Measurements from ENCODE around the gene TMEM132E.

Gene TMEM132E

DNA sequence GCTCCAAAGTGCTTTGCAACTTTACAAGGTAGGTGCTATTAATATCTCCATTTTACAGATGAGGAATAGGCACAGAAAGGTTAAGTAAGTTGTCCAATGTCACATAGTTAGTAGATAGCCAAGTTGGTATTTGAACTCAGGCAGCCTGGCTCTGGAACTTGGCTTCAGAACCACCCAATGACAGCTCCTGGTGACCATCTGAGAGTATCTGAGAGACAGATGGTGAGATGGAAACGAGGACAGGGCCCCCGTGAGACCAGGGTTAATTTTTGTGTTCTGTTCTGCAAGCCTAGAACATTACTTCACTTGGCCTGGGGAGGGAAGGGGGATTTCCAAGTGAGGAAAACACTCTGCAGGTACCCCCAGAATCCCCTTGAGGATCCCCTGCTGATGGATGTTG lies 9.8 kb upstream of the TMEM132E start:
- 77% methylated on average over 2 of the region's 2 CpGs for WGBS (ENCODE audit: insufficient coverage)
- H3K36me3 ChIP-seq (ENCODE audit: control insufficient read depth in 4 of 4, insufficient read depth in 4 of 4, low read length in 3 of 4) = no peaks in the 10 kb centered on the region
- no peak for DNase-seq
- POLR2A ChIA-PET = no interaction called here
- peaks cover 0 to 82% (median 20%) of the 10 kb centered on the region in 5 experiments for H3K27me3 ChIP-seq (replicated peaks in 2 of 5; ENCODE audit: control insufficient read depth in 4 of 5, insufficient read depth in 5 of 5, low read length in 4 of 5)
- H3K27ac ChIP-seq (ENCODE audit: insufficient read depth in 1 of 2, low read depth in 1 of 2, low read length in 2 of 2, poor library complexity in 1 of 2, severe bottlenecking in 2 of 2) = no peak overlapping the region
- CTCF ChIA-PET = no interaction called here
- H3K9me3 ChIP-seq (ENCODE audit: control extremely low read depth in 1 of 5, control insufficient read depth in 4 of 5, insufficient read depth in 2 of 5, low read depth in 1 of 5, low read length in 4 of 5) = no peaks in the 10 kb centered on the region
- H3K4me3 ChIP-seq (ENCODE audit: control insufficient read depth in 1 of 7, extremely low read depth in 1 of 7, insufficient read depth in 4 of 7, low read depth in 2 of 7, low read length in 6 of 7) = no peak overlapping the region
- no peaks in the 10 kb centered on the region for H3K4me1 ChIP-seq (ENCODE audit: control extremely low read depth in 1 of 4, control insufficient read depth in 4 of 4, insufficient read depth in 4 of 4, low read length in 3 of 4)

DNA sequence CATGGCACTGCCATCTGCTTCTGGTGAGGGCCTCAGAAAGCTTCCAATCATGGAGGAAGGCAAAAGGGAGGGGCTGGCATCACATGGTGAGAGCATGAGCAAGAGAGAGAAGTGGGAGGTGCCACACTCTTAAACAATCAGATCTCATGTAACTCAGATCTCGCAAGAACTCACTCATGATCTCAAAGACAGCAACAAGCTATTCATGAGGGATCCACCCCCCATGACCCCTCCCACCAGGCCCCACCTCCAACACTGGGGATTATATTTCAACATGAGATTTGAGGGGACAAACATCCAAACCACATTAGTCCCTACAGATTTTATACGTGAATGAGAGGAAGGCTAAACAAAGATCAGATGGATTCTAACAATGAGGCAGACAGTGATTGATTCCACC lies 8.9 kb upstream of the TMEM132E start:
- H3K36me3 ChIP-seq (ENCODE audit: control insufficient read depth in 4 of 4, insufficient read depth in 4 of 4, low read length in 3 of 4) = no peaks in the 10 kb centered on the region
- H3K4me1 ChIP-seq (ENCODE audit: control extremely low read depth in 1 of 4, control insufficient read depth in 4 of 4, insufficient read depth in 4 of 4, low read length in 3 of 4) = no peaks in the 10 kb centered on the region
- peaks cover 0 to 82% (median 19%) of the 10 kb centered on the region in 5 experiments for H3K27me3 ChIP-seq (replicated peaks in 2 of 5; ENCODE audit: control insufficient read depth in 4 of 5, insufficient read depth in 5 of 5, low read length in 4 of 5)
- H3K9me3 ChIP-seq (ENCODE audit: control extremely low read depth in 1 of 5, control insufficient read depth in 4 of 5, insufficient read depth in 2 of 5, low read depth in 1 of 5, low read length in 4 of 5) = peaks cover 0 to 4% (median 0%) of the 10 kb centered on the region in 5 experiments
- ChIA-PET POLR2A (no interaction called here), CTCF (no interaction called here)
- H3K27ac ChIP-seq (ENCODE audit: insufficient read depth in 1 of 2, low read depth in 1 of 2, low read length in 2 of 2, poor library complexity in 1 of 2, severe bottlenecking in 2 of 2) = no peak overlapping the region
- DNase-seq = peak in 1 of 3 donors; percentile 6
- 20% methylated on average over 1 of the region's 2 CpGs for WGBS (ENCODE audit: insufficient coverage)
- no peak overlapping the region for H3K4me3 ChIP-seq (ENCODE audit: control insufficient read depth in 1 of 7, extremely low read depth in 1 of 7, insufficient read depth in 4 of 7, low read depth in 2 of 7, low read length in 6 of 7)

DNA sequence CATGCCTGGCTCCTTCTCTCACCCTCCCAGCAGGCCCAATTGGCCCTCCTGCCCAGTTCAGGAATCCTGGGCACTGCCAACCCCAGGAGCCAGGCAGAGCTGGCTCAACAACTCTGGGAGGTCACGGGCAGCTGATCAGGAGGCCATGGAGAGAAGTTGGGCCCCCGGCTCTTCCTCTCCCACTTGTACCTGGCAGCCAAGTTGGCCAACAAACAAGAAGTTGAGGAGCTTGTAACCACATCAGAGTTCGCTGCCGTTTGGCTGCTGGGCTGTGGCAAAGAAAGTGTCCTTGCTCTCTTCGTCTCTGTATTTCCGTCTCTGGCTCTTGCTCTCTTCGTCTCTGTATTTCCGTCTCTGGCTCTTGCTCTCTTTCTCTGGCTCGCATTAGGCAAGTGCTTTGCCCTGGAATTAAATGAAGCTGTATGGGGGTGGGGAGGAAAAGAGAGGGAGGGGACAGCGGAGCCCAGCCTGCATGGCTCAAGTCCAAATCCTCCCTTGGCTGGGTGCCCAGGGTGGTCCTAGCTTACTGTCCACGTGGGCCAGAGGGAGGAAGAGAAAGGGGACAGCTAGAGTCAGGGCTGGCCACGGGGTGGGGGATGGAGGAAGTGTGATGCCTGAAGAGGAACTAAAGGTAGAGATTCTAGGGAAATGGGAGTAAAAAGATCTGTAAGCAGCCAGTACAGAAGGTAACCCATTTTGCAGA lies 7.8 kb upstream of the TMEM132E start:
- CTCF ChIA-PET = interaction anchor here (0.9 kb wide), 1 partner anchor 13 kb away, joined by 3 read pairs; no protein-coding TSS in a partner anchor
- no peaks in the 10 kb centered on the region for H3K36me3 ChIP-seq (ENCODE audit: control insufficient read depth in 4 of 4, insufficient read depth in 4 of 4, low read length in 3 of 4)
- POLR2A ChIA-PET = no interaction called here
- 68% methylated on average over 11 of the region's 12 CpGs for WGBS (ENCODE audit: insufficient coverage)
- peaks cover 0 to 87% (median 22%) of the 10 kb centered on the region in 5 experiments for H3K27me3 ChIP-seq (replicated peaks in 2 of 5; ENCODE audit: control insufficient read depth in 4 of 5, insufficient read depth in 5 of 5, low read length in 4 of 5)
- no peaks in the 10 kb centered on the region for H3K4me1 ChIP-seq (ENCODE audit: control extremely low read depth in 1 of 4, control insufficient read depth in 4 of 4, insufficient read depth in 4 of 4, low read length in 3 of 4)
- no peak overlapping the region for H3K4me3 ChIP-seq (ENCODE audit: control insufficient read depth in 1 of 7, extremely low read depth in 1 of 7, insufficient read depth in 4 of 7, low read depth in 2 of 7, low read length in 6 of 7)
- DNase-seq = no peak
- no peak overlapping the region for H3K27ac ChIP-seq (ENCODE audit: insufficient read depth in 1 of 2, low read depth in 1 of 2, low read length in 2 of 2, poor library complexity in 1 of 2, severe bottlenecking in 2 of 2)
- peaks cover 0 to 4% (median 0%) of the 10 kb centered on the region in 5 experiments for H3K9me3 ChIP-seq (ENCODE audit: control extremely low read depth in 1 of 5, control insufficient read depth in 4 of 5, insufficient read depth in 2 of 5, low read depth in 1 of 5, low read length in 4 of 5)

DNA sequence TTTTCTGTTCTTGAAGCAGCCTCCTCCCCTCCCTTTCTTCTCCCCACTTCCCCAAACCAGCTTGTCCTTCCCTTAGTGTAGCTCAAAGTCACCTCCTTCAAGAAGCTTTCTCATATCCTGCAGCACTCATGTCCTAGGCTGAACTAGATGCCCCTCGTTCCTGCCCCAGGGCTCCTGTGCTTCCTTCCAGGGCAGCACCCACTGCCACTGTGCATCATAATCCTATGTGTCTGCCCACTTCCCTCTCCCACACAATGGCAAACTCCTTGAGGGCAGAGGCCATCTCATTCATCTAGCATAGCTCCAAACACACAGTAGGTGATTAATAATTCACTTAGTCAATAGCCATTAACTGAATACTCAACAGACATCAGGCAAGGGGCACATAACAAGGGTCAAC lies 6.9 kb upstream of the TMEM132E start:
- WGBS (ENCODE audit: insufficient coverage) = 60% methylated on average over 1 of the region's 1 CpG
- Histone ChIP-seq H3K36me3 (ENCODE audit: control insufficient read depth in 4 of 4, insufficient read depth in 4 of 4, low read length in 3 of 4) (no peaks in the 10 kb centered on the region), H3K27ac (ENCODE audit: insufficient read depth in 1 of 2, low read depth in 1 of 2, low read length in 2 of 2, poor library complexity in 1 of 2, severe bottlenecking in 2 of 2) (no peak overlapping the region), H3K27me3 (replicated peaks in 2 of 5; ENCODE audit: control insufficient read depth in 4 of 5, insufficient read depth in 5 of 5, low read length in 4 of 5) (peaks cover 2 to 87% (median 25%) of the 10 kb centered on the region in 5 experiments), H3K4me3 (ENCODE audit: control insufficient read depth in 1 of 7, extremely low read depth in 1 of 7, insufficient read depth in 4 of 7, low read depth in 2 of 7, low read length in 6 of 7) (no peak overlapping the region), H3K4me1 (ENCODE audit: control extremely low read depth in 1 of 4, control insufficient read depth in 4 of 4, insufficient read depth in 4 of 4, low read length in 3 of 4) (no peaks in the 10 kb centered on the region), H3K9me3 (ENCODE audit: control extremely low read depth in 1 of 5, control insufficient read depth in 4 of 5, insufficient read depth in 2 of 5, low read depth in 1 of 5, low read length in 4 of 5) (peaks cover 0 to 4% (median 0%) of the 10 kb centered on the region in 5 experiments)
- CTCF ChIA-PET = interaction anchor here (0.7 to 1.2 kb wide), 3 partner anchors 12 to 30 kb away, joined by 3 read pairs; no protein-coding TSS in a partner anchor
- DNase-seq = no peak
- POLR2A ChIA-PET = no interaction called here

DNA sequence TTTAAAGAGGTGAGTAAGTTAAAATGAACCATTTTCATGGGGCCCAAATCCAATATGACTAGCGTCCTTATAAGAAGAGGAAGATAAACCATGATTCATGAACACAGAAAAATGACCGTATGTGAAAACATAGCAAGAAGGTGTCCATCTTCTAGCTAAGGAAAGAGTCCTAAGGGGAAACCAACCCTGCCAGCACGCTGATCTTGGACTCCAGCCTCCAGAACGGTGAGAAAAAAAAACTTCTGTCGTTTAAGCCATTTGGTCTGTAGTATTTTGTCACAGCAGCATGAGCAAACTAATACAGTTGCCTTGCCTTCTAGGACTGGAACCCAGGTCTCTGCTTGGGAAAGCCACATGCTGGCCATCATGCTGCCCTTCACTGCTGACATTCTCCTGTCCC lies 4.2 kb upstream of the TMEM132E start:
- ChIA-PET CTCF (interaction anchor here (1.2 to 1.4 kb wide), 3 partner anchors 10 to 71 kb away, joined by 3 to 8 read pairs (median 3); no protein-coding TSS in a partner anchor), POLR2A (no interaction called here)
- Histone ChIP-seq H3K9me3 (ENCODE audit: control extremely low read depth in 1 of 5, control insufficient read depth in 4 of 5, insufficient read depth in 2 of 5, low read depth in 1 of 5, low read length in 4 of 5) (peaks cover 0 to 4% (median 0%) of the 10 kb centered on the region in 5 experiments), H3K27me3 (replicated peaks in 2 of 5; ENCODE audit: control insufficient read depth in 4 of 5, insufficient read depth in 5 of 5, low read length in 4 of 5) (peaks cover 4 to 92% (median 36%) of the 10 kb centered on the region in 5 experiments), H3K36me3 (ENCODE audit: control insufficient read depth in 4 of 4, insufficient read depth in 4 of 4, low read length in 3 of 4) (no peaks in the 10 kb centered on the region), H3K4me1 (ENCODE audit: control extremely low read depth in 1 of 4, control insufficient read depth in 4 of 4, insufficient read depth in 4 of 4, low read length in 3 of 4) (peaks cover 0 to 17% (median 10%) of the 10 kb centered on the region in 4 experiments), H3K27ac (ENCODE audit: insufficient read depth in 1 of 2, low read depth in 1 of 2, low read length in 2 of 2, poor library complexity in 1 of 2, severe bottlenecking in 2 of 2) (no peak overlapping the region), H3K4me3 (ENCODE audit: control insufficient read depth in 1 of 7, extremely low read depth in 1 of 7, insufficient read depth in 4 of 7, low read depth in 2 of 7, low read length in 6 of 7) (no peak overlapping the region)
- WGBS (ENCODE audit: insufficient coverage) = 96% methylated on average over 5 of the region's 5 CpGs
- no peak for DNase-seq

DNA sequence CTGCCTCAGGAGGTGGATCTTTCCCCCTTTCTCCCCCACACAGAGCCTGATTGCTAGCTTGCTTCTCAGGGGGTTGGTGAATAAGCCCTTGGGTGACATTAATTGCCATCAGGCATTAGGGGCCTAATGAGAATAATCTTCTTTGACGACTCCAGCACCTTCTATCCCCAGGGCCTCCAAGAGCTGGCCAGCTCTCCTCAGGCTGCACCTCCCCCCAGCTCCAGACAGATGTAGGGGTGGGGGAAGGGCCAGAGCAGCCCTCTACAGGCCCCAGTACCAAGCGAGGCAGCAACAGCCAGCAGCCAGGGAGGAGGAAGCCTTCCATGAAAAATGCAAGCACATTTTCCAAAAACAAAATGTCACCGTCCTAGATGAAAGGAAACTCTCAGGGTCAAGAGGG lies 1.4 kb upstream of the TMEM132E start:
- no peak overlapping the region for H3K27ac ChIP-seq (ENCODE audit: insufficient read depth in 1 of 2, low read depth in 1 of 2, low read length in 2 of 2, poor library complexity in 1 of 2, severe bottlenecking in 2 of 2)
- H3K4me3 ChIP-seq (ENCODE audit: control insufficient read depth in 1 of 7, extremely low read depth in 1 of 7, insufficient read depth in 4 of 7, low read depth in 2 of 7, low read length in 6 of 7) = no peak overlapping the region
- peaks cover 0 to 39% (median 19%) of the 10 kb centered on the region in 4 experiments for H3K4me1 ChIP-seq (ENCODE audit: control extremely low read depth in 1 of 4, control insufficient read depth in 4 of 4, insufficient read depth in 4 of 4, low read length in 3 of 4)
- no peak for DNase-seq
- WGBS (ENCODE audit: insufficient coverage) = 40% methylated on average over 1 of the region's 3 CpGs
- CTCF ChIA-PET = interaction anchor here (1.0 kb wide), 1 partner anchor 60 kb away, joined by 3 read pairs; no protein-coding TSS in a partner anchor
- peaks cover 0 to 4% (median 0%) of the 10 kb centered on the region in 5 experiments for H3K9me3 ChIP-seq (ENCODE audit: control extremely low read depth in 1 of 5, control insufficient read depth in 4 of 5, insufficient read depth in 2 of 5, low read depth in 1 of 5, low read length in 4 of 5)
- H3K36me3 ChIP-seq (ENCODE audit: control insufficient read depth in 4 of 4, insufficient read depth in 4 of 4, low read length in 3 of 4) = no peaks in the 10 kb centered on the region
- H3K27me3 ChIP-seq (replicated peaks in 2 of 5; ENCODE audit: control insufficient read depth in 4 of 5, insufficient read depth in 5 of 5, low read length in 4 of 5) = peaks cover 4 to 94% (median 38%) of the 10 kb centered on the region in 5 experiments
- POLR2A ChIA-PET = no interaction called here

DNA sequence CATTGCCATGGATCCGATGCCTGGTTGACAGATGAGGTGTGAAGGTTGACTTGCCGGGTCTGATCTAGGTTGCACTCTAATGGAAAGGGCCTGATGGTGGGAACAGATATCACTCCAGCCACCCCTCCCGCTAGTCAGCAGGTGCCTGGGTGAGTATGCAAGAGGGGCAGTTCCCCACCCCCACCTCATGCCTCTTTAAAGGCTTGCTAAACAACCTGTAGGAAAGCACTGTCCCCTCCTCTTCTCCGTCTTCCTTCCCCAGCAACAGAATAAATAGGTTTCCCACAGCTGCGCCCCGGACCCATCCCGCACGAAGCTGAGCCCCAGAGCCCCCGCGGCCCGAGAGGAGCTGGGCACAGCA lies 746 bp upstream of the TMEM132E start:
- Histone ChIP-seq H3K4me3 (ENCODE audit: control insufficient read depth in 1 of 7, extremely low read depth in 1 of 7, insufficient read depth in 4 of 7, low read depth in 2 of 7, low read length in 6 of 7) (peak overlapping the region in 2 of 7 experiments; percentile 65 to 68), H3K9me3 (ENCODE audit: control extremely low read depth in 1 of 5, control insufficient read depth in 4 of 5, insufficient read depth in 2 of 5, low read depth in 1 of 5, low read length in 4 of 5) (peaks cover 0 to 4% (median 0%) of the 10 kb centered on the region in 5 experiments), H3K27me3 (replicated peaks in 2 of 5; ENCODE audit: control insufficient read depth in 4 of 5, insufficient read depth in 5 of 5, low read length in 4 of 5) (peaks cover 4 to 97% (median 43%) of the 10 kb centered on the region in 5 experiments), H3K36me3 (ENCODE audit: control insufficient read depth in 4 of 4, insufficient read depth in 4 of 4, low read length in 3 of 4) (no peaks in the 10 kb centered on the region), H3K4me1 (ENCODE audit: control extremely low read depth in 1 of 4, control insufficient read depth in 4 of 4, insufficient read depth in 4 of 4, low read length in 3 of 4) (peaks cover 0 to 39% (median 19%) of the 10 kb centered on the region in 4 experiments), H3K27ac (ENCODE audit: insufficient read depth in 1 of 2, low read depth in 1 of 2, low read length in 2 of 2, poor library complexity in 1 of 2, severe bottlenecking in 2 of 2) (no peak overlapping the region)
- ChIA-PET CTCF (no interaction called here), POLR2A (no interaction called here)
- WGBS (ENCODE audit: insufficient coverage) = 4% methylated on average over 10 of the region's 11 CpGs
- DNase-seq = no peak

All from common myeloid progenitor, CD34-positive (primary cell).